HepG2 (cell line): ENCODE measurements around the gene RSAD2. TPM values are rescaled to one million over a fixed set of nuclear protein-coding genes. Genes with fewer than 3 reads are reported as not detected.

ENCODE experiments used
- ATF1 ChIP-seq: IDR thresholded peaks from 2 replicates; pipeline ENCODE4 v1.6.1; 2016; ENCODE audit warnings: mild to moderate bottlenecking, control low read depth
- CHD2 ChIP-seq: IDR thresholded peaks from 2 replicates; pipeline ENCODE4 v1.6.1; 2011; ENCODE audit warnings: low read depth, low read length, improper control_type of control experiment
- FOSL2 ChIP-seq: sonication (generic); formaldehyde crosslinking; IDR thresholded peaks from 2 replicates; pipeline ENCODE4 v1.4.0; 2020; ENCODE audit warnings: missing genetic modification reagents
- GATAD1 ChIP-seq: IDR thresholded peaks from 2 replicates; pipeline ENCODE4 v1.6.1; 2016; ENCODE audit warnings: missing genetic modification reagents, missing compliant biosample characterization
- HOXA5 ChIP-seq: sonication (generic); formaldehyde crosslinking; IDR thresholded peaks from 2 replicates; pipeline ENCODE4 v1.4.0; 2020; ENCODE audit warnings: missing genetic modification reagents
- HOXD1 ChIP-seq: sonication (generic); formaldehyde crosslinking; IDR thresholded peaks from 2 replicates; pipeline ENCODE4 v1.5.0; 2020; ENCODE audit warnings: missing genetic modification reagents
- MTA3 ChIP-seq: sonication (generic); formaldehyde crosslinking; IDR thresholded peaks from 2 replicates; pipeline ENCODE4 v1.4.0; 2020; ENCODE audit warnings: missing genetic modification reagents
- MYNN ChIP-seq: sonication (generic); formaldehyde crosslinking; IDR thresholded peaks from 2 replicates; pipeline ENCODE4 v1.4.0; 2020; ENCODE audit warnings: mild to moderate bottlenecking, low read depth, missing genetic modification reagents
- XBP1 ChIP-seq: sonication (generic); formaldehyde crosslinking; IDR thresholded peaks from 2 replicates; pipeline ENCODE4 v1.5.0; 2020; ENCODE audit warnings: missing genetic modification reagents
- ZNF652 ChIP-seq: IDR thresholded peaks from 2 replicates; pipeline ENCODE4 v1.6.1; 2016; ENCODE audit warnings: low read depth, borderline replicate concordance
- polyA plus RNA-seq, 8 experiments: library from polyadenylated mRNA; depleted of rRNA in 3 of 8; stranded (reverse) in 7 of 8; unstranded in 1 of 8; fragments of >200 nt; fragmentation: Illumina TruSeq in 4 of 8; extraction: Trizol in 4 of 8; gene quantifications; 2 replicates each; pipeline versions ENCODE4 v1.2.1 to v1.2.3, GENCODE V29; 2011 to 2016; ENCODE audit warnings: low read depth in 4 of 8, missing spikeins in 1 of 8, mixed read lengths in 1 of 8; ENCODE audit not compliant: insufficient read depth in 1 of 8
- total RNA-seq, 5 experiments: library from RNA; depleted of rRNA; stranded (reverse); fragments of >200 nt; fragmentation: Illumina TruSeq; extraction: Trizol; gene quantifications; 2 replicates each; pipeline ENCODE4 v1.2.3, GENCODE V29; 2016; ENCODE audit warnings: low read depth in 1 of 5
- TF ChIP-seq, protein P1 (sequence below): sonication (generic); formaldehyde crosslinking; IDR thresholded peaks from 2 replicates; pipeline ENCODE4 v1.4.0; 2020; ENCODE audit warnings: missing genetic modification reagents
- TF ChIP-seq, protein P2 (sequence below): sonication (generic); formaldehyde crosslinking; IDR thresholded peaks from 2 replicates; pipeline ENCODE4 v1.9.0; 2021; ENCODE audit warnings: mild to moderate bottlenecking, missing genetic modification reagents
- TF ChIP-seq, protein P3 (sequence below): sonication (generic); formaldehyde crosslinking; IDR thresholded peaks from 2 replicates; pipeline ENCODE4 v1.4.0; 2020; ENCODE audit warnings: missing genetic modification reagents, borderline replicate concordance
- TF ChIP-seq, protein P4 (sequence below): conservative IDR thresholded peaks from 2 replicates; pipeline ENCODE4 v1.6.1; 2018; ENCODE audit warnings: missing genetic modification reagents

Gene RSAD2
- total and polyA plus RNA-seq, 2 of the 13 experiments (the other 11 are each of a cell fraction or from before 2014, with no cell fraction given) = 0.11 TPM; not detected in 1

DNA sequence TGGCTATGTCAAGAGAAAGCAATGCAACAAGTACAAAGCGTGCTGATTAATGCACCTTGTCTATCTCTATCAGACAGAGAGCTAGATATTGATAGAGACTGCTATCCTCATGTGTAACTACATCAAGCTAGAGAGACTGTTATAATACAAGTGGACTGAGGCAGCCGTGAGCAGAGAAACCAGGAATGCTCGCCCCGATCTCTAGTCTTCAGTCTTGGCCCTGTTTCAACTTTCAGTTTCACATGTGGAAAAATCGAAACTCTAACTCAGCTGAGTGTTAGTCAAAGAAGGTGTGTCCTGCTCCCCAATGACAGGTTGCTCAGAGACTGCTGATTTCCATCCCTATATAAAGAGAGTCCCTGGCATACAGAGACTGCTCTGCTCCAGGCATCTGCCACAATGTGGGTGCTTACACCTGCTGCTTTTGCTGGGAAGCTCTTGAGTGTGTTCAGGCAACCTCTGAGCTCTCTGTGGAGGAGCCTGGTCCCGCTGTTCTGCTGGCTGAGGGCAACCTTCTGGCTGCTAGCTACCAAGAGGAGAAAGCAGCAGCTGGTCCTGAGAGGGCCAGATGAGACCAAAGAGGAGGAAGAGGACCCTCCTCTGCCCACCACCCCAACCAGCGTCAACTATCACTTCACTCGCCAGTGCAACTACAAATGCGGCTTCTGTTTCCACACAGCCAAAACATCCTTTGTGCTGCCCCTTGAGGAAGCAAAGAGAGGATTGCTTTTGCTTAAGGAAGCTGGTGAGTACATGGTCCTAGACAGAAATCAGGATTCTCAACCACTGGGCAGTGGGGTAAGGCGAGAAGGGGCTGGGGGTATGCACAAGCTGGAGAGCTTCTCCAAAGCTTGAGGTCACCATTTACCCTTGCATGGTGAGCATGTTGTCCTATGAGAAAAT is at the start of gene RSAD2 (continued):
- no peak for TF ChIP-seq MYNN (CRISPR knock-in tag)
- TF ChIP-seq, protein P1, sequence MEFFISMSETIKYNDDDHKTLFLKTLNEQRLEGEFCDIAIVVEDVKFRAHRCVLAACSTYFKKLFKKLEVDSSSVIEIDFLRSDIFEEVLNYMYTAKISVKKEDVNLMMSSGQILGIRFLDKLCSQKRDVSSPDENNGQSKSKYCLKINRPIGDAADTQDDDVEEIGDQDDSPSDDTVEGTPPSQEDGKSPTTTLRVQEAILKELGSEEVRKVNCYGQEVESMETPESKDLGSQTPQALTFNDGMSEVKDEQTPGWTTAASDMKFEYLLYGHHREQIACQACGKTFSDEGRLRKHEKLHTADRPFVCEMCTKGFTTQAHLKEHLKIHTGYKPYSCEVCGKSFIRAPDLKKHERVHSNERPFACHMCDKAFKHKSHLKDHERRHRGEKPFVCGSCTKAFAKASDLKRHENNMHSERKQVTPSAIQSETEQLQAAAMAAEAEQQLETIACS (CRISPR knock-in tag) = no peak
- no peak for TF ChIP-seq XBP1 (CRISPR knock-in tag)
- no peak for TF ChIP-seq HOXD1 (CRISPR knock-in tag)
- TF ChIP-seq GATAD1 (CRISPR knock-in tag) = no peak
- no peak for TF ChIP-seq HOXA5 (CRISPR knock-in tag)
- 0 out of 2 replicates have a peak, but pooled peaks have one; percentile 17 for TF ChIP-seq FOSL2 (CRISPR knock-in tag)
- TF ChIP-seq, protein P2, sequence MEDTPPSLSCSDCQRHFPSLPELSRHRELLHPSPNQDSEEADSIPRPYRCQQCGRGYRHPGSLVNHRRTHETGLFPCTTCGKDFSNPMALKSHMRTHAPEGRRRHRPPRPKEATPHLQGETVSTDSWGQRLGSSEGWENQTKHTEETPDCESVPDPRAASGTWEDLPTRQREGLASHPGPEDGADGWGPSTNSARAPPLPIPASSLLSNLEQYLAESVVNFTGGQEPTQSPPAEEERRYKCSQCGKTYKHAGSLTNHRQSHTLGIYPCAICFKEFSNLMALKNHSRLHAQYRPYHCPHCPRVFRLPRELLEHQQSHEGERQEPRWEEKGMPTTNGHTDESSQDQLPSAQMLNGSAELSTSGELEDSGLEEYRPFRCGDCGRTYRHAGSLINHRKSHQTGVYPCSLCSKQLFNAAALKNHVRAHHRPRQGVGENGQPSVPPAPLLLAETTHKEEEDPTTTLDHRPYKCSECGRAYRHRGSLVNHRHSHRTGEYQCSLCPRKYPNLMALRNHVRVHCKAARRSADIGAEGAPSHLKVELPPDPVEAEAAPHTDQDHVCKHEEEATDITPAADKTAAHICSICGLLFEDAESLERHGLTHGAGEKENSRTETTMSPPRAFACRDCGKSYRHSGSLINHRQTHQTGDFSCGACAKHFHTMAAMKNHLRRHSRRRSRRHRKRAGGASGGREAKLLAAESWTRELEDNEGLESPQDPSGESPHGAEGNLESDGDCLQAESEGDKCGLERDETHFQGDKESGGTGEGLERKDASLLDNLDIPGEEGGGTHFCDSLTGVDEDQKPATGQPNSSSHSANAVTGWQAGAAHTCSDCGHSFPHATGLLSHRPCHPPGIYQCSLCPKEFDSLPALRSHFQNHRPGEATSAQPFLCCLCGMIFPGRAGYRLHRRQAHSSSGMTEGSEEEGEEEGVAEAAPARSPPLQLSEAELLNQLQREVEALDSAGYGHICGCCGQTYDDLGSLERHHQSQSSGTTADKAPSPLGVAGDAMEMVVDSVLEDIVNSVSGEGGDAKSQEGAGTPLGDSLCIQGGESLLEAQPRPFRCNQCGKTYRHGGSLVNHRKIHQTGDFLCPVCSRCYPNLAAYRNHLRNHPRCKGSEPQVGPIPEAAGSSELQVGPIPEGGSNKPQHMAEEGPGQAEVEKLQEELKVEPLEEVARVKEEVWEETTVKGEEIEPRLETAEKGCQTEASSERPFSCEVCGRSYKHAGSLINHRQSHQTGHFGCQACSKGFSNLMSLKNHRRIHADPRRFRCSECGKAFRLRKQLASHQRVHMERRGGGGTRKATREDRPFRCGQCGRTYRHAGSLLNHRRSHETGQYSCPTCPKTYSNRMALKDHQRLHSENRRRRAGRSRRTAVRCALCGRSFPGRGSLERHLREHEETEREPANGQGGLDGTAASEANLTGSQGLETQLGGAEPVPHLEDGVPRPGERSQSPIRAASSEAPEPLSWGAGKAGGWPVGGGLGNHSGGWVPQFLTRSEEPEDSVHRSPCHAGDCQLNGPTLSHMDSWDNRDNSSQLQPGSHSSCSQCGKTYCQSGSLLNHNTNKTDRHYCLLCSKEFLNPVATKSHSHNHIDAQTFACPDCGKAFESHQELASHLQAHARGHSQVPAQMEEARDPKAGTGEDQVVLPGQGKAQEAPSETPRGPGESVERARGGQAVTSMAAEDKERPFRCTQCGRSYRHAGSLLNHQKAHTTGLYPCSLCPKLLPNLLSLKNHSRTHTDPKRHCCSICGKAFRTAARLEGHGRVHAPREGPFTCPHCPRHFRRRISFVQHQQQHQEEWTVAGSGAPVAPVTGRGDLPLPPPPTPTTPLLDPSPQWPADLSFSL (CRISPR knock-in tag) = no peak
- no peak for TF ChIP-seq ATF1 (CRISPR knock-in tag)
- TF ChIP-seq, protein P3, sequence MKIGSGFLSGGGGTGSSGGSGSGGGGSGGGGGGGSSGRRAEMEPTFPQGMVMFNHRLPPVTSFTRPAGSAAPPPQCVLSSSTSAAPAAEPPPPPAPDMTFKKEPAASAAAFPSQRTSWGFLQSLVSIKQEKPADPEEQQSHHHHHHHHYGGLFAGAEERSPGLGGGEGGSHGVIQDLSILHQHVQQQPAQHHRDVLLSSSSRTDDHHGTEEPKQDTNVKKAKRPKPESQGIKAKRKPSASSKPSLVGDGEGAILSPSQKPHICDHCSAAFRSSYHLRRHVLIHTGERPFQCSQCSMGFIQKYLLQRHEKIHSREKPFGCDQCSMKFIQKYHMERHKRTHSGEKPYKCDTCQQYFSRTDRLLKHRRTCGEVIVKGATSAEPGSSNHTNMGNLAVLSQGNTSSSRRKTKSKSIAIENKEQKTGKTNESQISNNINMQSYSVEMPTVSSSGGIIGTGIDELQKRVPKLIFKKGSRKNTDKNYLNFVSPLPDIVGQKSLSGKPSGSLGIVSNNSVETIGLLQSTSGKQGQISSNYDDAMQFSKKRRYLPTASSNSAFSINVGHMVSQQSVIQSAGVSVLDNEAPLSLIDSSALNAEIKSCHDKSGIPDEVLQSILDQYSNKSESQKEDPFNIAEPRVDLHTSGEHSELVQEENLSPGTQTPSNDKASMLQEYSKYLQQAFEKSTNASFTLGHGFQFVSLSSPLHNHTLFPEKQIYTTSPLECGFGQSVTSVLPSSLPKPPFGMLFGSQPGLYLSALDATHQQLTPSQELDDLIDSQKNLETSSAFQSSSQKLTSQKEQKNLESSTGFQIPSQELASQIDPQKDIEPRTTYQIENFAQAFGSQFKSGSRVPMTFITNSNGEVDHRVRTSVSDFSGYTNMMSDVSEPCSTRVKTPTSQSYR (CRISPR knock-in tag) = no peak
- TF ChIP-seq, protein P4, sequence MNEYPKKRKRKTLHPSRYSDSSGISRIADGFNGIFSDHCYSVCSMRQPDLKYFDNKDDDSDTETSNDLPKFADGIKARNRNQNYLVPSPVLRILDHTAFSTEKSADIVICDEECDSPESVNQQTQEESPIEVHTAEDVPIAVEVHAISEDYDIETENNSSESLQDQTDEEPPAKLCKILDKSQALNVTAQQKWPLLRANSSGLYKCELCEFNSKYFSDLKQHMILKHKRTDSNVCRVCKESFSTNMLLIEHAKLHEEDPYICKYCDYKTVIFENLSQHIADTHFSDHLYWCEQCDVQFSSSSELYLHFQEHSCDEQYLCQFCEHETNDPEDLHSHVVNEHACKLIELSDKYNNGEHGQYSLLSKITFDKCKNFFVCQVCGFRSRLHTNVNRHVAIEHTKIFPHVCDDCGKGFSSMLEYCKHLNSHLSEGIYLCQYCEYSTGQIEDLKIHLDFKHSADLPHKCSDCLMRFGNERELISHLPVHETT (CRISPR knock-in tag) = no peak
- no peak for TF ChIP-seq ZNF652
- no peak for TF ChIP-seq MTA3 (CRISPR knock-in tag)
- TF ChIP-seq CHD2 = no peak
